ENCODE measurements around the gene PRSS33.

PRSS33 gene

DNA sequence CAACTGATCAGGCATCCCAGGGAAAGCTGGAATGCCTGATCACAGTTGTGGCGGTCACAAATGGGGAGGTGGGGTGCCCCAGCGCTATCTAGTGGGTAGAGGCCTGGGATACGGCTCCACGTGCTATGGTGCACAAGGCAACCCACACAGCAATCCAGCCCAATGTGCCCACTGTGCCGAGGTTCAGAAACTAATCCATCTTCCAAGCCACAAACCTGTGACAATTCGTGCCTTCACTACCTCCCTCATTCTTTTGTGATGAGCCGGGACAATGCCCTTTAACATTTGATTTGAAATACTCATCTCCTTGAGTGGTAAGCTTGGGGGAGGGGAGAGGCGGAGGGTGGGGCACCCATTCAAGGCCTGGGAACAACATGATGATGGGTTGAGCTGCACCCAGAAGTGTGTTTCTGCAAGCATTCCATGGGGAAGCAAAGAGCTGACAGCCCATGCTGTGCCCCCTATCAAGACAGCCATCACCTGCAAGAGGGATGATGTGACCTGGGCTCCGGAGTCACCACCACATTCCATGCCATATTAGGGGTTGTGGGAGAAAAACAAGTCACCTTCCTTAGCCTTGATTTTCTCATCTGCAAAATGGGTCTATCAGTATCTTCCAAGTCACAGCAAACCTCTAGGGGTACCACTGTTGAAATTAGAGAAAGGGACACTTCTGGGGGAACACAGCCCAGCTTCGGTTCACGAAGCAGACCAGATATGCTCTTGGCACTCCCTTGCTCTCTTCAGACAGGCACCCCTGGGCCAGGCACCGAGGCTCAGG is 14.0 kb downstream of the PRSS33 start:
- no peak for TF ChIP-seq GATA2 (IDR thresholded peaks at IDR 0.05; ENCODE audit: low read depth, low read length)
- TF ChIP-seq GATA3 (IDR thresholded peaks at IDR 0.05; ENCODE audit: low read depth, low read length), result no peak

DNA sequence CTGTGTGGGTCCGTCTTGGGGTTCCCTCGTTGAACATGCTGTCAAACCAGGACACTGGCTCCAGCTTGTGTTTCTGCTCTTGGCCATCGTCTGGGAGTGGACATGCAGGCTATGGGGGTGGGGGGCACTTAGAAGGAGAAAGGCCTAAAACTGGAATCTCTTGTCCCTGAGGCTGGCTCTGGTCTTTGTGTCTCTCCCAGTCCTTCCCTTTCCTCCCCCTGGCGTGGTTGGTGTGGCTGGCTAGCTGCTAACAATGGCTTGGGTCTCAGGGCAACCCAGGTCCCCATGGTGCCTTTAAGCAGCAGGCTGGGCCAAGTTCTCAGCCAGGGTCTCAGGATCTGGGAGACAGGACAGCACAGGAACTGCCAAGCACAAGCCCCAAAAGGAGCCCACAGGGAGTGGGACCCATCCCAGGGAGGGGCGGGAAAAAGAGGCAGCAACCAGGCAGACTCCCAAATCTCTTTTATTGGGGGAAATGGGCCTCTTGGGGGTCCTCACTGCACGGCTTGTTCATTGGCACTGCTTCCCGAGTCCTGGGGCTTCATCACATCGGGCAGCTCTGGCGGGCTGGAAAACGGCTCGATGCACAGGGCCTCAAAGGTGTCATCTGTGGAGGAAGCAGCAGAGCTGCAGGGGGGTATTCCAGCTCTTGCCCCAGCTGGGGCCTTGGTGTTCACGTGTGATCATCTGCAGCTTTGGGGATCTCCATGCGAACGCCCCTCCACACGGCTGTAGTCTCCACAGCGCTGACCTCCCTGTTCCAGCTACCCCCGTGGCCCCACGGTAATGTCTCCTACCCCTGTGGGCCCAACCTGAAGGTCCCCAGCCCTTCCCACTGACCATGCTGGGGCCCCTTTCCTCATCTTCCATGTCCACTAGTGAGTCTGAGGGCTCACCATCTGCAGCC is 15.6 kb downstream of the PRSS33 start:
- TF ChIP-seq GATA2 (IDR thresholded peaks at IDR 0.05; ENCODE audit: low read depth, low read length) (no peak), GATA3 (IDR thresholded peaks at IDR 0.05; ENCODE audit: low read depth, low read length) (no peak)

DNA sequence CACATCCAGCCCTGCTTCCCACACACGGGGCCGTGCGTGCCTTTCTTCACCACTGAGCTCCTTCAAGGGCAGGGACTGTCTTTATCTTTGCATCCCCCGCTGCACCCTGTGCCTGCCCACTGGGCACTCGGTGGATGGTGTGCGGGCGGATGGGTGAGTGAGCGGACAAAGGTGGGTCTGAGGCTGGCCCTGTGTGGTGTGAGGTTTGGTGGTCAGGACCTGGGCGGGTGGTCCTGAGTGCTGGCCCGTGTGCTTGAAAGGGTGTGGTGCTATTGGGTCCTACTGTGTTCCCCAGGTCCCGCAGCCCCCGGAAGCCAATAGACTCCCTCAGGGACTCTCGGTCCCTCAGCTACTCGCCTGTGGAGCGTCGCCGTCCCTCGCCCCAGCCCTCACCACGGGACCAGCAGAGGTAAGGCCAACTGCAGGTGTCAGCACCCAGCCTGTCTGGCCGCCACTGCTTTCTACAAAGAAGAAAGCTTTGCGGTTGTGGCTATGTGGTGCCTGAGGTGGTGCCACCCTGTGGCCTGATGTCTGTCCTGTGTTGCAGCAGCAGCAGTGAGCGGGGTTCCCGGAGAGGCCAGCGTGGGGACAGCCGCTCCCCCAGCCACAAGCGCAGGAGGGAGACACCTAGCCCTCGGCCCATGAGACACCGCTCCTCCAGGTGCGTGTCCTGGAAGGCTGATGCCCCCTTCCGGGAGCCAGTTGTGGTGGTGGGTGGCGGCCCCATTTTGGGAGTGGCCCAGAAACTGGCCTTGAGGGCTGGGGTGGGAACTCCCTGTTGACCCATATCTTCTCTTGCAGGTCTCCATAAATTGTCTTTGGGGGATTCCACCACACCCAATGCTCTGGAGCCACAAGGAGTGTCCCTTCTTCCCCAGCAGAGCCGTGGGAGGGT is 17.1 kb downstream of the PRSS33 start:
- TF ChIP-seq GATA3 (IDR thresholded peaks at IDR 0.05; ENCODE audit: low read depth, low read length) (no peak), GATA2 (IDR thresholded peaks at IDR 0.05; ENCODE audit: low read depth, low read length) (no peak)

DNA sequence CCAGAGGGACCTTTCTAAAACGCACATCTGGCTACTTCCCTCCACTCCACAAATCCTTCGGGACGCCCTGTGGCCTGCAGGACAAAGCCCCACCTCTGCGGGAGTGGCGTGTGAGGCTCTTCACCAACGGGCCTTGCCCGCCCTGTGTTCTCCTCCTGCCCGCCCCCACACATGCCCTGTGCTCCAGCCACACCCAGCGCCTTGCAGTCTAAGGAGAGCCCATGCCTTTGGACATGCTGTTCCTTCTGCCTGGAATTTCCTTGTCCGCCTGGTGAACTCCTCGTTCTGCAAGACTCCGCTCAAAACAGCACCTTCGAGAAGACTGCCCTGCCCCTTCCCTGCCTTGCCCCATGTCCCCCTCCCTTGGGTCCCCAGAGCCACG is 17.7 kb downstream of the PRSS33 start:
- TF ChIP-seq GATA3 (IDR thresholded peaks at IDR 0.05; ENCODE audit: low read depth, low read length), result no peak
- TF ChIP-seq GATA2 (IDR thresholded peaks at IDR 0.05; ENCODE audit: low read depth, low read length), result no peak

DNA sequence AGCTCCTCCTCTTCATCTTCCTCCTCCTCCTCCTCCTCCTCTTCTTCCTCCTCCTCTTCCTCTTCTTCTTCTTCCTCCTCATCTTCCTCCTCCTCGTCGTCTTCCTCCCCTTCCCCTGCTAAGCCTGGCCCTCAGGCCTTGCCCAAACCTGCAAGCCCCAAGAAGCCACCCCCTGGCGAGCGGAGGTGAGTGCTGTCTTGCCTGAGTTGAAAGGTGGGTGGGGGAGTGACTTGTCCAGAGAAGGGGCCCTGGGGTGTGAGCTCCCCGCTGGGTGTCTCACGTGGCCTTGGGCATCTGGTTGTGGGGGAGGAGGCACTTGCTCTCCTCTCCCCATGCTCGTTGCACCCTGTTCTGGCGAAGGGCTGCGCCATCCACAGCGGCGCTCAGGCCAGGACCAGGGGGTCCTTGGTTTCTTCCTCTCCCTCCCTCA is 18.2 kb downstream of the PRSS33 start:
- TF ChIP-seq GATA2 (IDR thresholded peaks at IDR 0.05; ENCODE audit: low read depth, low read length) (no peak), GATA3 (IDR thresholded peaks at IDR 0.05; ENCODE audit: low read depth, low read length) (no peak)

DNA sequence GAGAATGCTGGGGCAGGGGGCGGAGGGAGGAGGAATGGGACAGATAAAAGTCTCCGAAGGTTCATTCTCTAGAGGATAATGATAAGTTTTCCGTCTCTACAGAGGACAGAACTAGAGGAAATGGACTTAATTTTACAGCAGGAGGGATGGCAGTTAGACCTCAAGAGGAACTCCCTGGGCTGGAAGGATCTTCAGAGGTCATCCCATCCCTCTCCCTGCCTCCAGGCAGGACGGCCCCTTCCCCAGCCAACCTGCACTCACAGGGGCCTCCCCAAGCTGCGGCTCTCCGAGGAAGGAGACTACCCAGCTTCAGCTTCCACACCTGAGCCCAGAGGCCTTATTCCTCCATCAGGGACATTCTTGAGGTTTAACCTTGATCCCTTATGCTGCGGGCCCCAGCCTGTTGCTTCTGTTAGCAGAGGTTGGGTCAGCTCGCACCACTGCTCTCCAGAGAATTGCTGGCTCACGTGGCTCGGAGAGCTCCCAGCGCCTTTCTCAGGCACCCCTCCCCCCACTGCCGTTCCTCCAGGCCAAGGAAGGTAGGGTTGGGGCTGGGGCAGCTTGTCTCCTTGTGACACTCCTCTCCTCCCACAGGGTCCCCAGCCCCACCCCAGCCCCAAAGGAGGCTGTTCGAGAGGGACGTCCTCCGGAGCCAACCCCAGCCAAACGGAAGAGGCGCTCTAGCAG is 18.8 kb downstream of the PRSS33 start:
- TF ChIP-seq GATA3 (IDR thresholded peaks at IDR 0.05; ENCODE audit: low read depth, low read length) (no peak), GATA2 (IDR thresholded peaks at IDR 0.05; ENCODE audit: low read depth, low read length) (no peak)

DNA sequence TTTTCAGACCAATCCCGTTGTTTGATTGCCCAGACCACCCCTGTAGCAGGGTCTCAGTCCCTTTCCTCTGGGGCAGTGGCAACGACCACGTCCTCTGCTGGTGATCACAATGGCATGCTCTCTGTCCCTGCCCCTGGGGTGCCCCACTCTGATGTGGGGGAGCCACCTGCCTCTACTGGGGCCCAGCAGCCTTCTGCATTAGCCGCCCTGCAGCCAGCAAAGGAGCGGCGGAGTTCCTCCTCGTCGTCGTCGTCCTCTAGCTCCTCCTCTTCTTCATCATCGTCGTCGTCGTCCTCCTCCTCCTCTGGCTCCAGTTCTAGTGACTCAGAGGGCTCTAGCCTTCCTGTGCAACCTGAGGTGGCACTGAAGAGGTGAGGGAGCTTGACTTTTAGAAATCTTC is 19.5 kb downstream of the PRSS33 start:
- no peak for TF ChIP-seq GATA3 (IDR thresholded peaks at IDR 0.05; ENCODE audit: low read depth, low read length)
- TF ChIP-seq GATA2 (IDR thresholded peaks at IDR 0.05; ENCODE audit: low read depth, low read length), result no peak

DNA sequence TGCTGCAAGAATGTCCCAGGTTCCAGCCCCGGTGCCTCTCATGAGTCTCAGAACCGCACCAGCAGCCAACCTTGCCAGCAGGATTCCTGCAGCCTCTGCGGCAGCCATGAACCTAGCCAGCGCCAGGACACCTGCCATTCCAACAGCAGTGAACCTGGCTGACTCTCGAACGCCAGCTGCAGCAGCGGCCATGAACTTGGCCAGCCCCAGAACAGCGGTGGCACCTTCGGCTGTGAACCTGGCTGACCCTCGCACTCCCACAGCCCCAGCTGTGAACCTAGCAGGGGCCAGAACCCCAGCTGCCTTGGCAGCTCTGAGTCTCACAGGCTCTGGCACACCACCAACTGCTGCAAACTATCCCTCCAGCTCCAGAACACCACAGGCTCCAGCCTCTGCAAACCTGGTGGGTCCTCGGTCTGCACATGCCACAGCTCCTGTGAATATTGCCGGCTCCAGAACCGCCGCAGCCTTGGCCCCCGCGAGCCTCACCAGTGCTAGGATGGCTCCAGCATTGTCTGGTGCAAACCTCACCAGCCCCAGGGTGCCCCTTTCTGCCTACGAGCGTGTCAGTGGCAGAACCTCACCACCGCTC is 20.1 kb downstream of the PRSS33 start:
- TF ChIP-seq GATA2 (IDR thresholded peaks at IDR 0.05; ENCODE audit: low read depth, low read length) (no peak), GATA3 (IDR thresholded peaks at IDR 0.05; ENCODE audit: low read depth, low read length) (no peak)

DNA sequence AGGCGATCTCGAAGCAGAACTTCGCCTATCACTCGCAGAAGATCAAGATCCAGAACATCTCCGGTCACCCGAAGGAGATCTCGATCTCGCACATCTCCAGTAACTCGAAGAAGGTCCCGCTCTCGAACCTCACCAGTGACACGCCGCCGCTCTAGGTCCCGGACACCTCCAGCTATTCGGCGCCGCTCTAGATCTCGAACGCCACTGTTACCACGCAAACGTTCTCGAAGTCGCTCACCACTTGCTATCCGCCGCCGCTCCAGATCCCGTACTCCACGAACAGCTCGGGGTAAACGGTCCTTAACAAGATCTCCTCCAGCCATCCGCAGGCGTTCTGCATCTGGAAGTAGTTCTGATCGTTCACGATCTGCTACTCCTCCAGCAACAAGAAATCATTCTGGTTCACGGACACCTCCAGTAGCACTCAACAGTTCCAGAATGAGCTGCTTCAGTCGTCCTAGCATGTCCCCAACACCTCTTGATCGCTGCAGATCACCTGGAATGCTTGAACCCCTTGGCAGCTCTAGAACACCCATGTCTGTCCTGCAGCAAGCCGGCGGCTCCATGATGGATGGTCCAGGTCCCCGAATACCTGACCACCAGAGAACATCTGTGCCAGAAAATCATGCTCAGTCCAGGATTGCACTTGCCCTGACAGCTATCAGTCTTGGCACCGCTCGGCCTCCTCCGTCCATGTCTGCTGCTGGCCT is 20.8 kb downstream of the PRSS33 start:
- no peak for TF ChIP-seq GATA2 (IDR thresholded peaks at IDR 0.05; ENCODE audit: low read depth, low read length)
- TF ChIP-seq GATA3 (IDR thresholded peaks at IDR 0.05; ENCODE audit: low read depth, low read length), result no peak

DNA sequence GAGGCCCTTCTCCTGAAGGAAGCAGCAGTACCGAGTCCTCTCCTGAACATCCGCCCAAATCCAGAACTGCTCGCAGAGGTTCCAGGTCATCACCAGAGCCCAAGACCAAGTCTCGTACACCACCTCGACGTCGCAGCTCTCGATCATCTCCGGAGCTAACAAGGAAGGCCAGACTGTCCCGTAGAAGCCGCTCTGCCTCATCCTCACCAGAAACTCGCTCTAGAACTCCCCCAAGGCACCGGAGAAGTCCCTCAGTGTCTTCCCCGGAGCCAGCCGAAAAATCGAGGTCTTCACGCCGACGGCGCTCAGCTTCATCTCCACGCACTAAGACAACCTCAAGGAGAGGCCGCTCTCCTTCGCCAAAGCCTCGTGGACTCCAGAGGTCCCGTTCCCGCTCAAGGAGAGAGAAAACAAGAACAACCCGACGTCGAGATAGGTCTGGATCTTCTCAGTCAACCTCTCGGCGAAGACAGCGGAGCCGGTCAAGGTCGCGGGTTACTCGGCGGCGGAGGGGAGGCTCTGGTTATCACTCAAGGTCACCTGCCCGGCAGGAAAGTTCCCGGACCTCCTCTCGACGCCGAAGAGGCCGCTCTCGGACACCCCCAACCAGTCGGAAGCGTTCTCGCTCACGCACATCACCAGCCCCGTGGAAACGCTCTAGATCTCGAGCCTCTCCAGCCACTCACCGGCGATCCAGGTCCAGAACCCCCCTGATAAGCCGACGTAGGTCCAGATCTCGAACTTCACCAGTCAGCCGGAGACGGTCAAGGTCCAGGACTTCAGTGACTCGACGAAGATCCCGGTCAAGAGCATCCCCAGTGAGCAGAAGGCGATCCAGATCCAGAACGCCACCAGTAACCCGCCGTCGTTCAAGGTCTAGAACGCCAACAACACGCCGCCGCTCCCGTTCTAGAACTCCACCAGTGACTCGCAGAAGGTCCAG is 21.6 kb downstream of the PRSS33 start:
- TF ChIP-seq GATA2 (IDR thresholded peaks at IDR 0.05; ENCODE audit: low read depth, low read length), result no peak
- TF ChIP-seq GATA3 (IDR thresholded peaks at IDR 0.05; ENCODE audit: low read depth, low read length), result no peak

DNA sequence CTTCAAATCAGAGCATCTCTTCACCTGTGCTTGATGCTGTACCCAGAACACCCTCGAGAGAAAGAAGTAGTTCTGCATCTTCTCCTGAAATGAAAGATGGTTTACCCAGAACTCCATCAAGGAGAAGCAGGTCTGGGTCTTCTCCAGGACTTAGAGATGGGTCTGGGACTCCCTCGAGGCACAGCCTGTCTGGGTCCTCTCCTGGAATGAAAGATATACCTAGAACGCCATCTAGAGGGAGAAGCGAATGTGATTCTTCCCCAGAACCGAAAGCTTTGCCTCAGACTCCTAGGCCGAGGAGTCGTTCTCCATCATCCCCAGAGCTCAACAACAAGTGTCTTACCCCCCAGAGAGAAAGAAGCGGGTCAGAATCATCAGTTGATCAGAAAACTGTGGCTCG is 22.6 kb downstream of the PRSS33 start:
- TF ChIP-seq GATA2 (IDR thresholded peaks at IDR 0.05; ENCODE audit: low read depth, low read length) (no peak), GATA3 (IDR thresholded peaks at IDR 0.05; ENCODE audit: low read depth, low read length) (no peak)

All from SH-SY5Y (cell line).